ENCODE results near the gene PITRM1. TPM values are rescaled to one million over a fixed set of nuclear protein-coding genes. Genes with fewer than 3 reads are reported as not detected.
"Not testable (repeated sequence)": the region's sequence is repeated elsewhere in the genome, so short reads cannot be mapped to it uniquely, and the experiment has no call there.

Gene PITRM1
- total RNA-seq, 1 donor from 2014 or later, result 94.5 TPM

- ATAC-seq (no peak), DNase-seq (no peak)
- intact Hi-C loops (cut with micrococcal nuclease), result no loop called here
Observed at GRCh38 chr10:3203016-3203811, 30.6 kb upstream of the PITRM1 start.

- intact Hi-C loops (cut with micrococcal nuclease), result no loop called here
- DNase-seq (no peak), ATAC-seq (no peak)
Observed at GRCh38 chr10:3201796-3202195, 29.2 kb upstream of the PITRM1 start.

- ATAC-seq (no peak), DNase-seq (no peak)
- intact Hi-C loops (cut with micrococcal nuclease), result loop anchor here (2.0 kb wide), 1 partner anchor 1569 kb away; no protein-coding TSS in a partner anchor
Observed at GRCh38 chr10:3199488-3199887, 26.9 kb upstream of the PITRM1 start.

- intact Hi-C loops (cut with micrococcal nuclease), result loop anchor here (2.0 kb wide), 1 partner anchor 1570 kb away; no protein-coding TSS in a partner anchor
- ATAC-seq, result no peak
- DNase-seq, result no peak
Observed at GRCh38 chr10:3198900-3199299, 26.3 kb upstream of the PITRM1 start.

- intact Hi-C loops (cut with micrococcal nuclease), result loop anchor here (2.0 kb wide), 1 partner anchor 1571 kb away; no protein-coding TSS in a partner anchor
- peak; percentile 89 for DNase-seq
- ATAC-seq, result peak; percentile 96
Observed at GRCh38 chr10:3197348-3198003, 24.9 kb upstream of the PITRM1 start.

- DNase-seq (no peak), ATAC-seq (peak; percentile 31)
- intact Hi-C loops (cut with micrococcal nuclease), result no loop called here
Observed at GRCh38 chr10:3196958-3197347, 24.4 kb upstream of the PITRM1 start.

GRCh38 chr10:3196482-3196881, 23.9 kb upstream of the PITRM1 start:
- intact Hi-C loops (cut with micrococcal nuclease), result no loop called here
- DNase-seq (no peak), ATAC-seq (no peak)

GRCh38 chr10:3195726-3196125, 23.1 kb upstream of the PITRM1 start:
- intact Hi-C loops (cut with micrococcal nuclease), result no loop called here
- ATAC-seq (no peak), DNase-seq (no peak)

GRCh38 chr10:3195286-3195685, 22.7 kb upstream of the PITRM1 start:
- intact Hi-C loops (cut with micrococcal nuclease), result no loop called here
- no peak for DNase-seq
- no peak for ATAC-seq

- intact Hi-C loops (cut with micrococcal nuclease), result no loop called here
- DNase-seq, result no peak
- no peak for ATAC-seq
Observed at GRCh38 chr10:3194871-3195270, 22.3 kb upstream of the PITRM1 start.

- intact Hi-C loops (cut with micrococcal nuclease), result no loop called here
- ATAC-seq (no peak), DNase-seq (no peak)
Observed at GRCh38 chr10:3193751-3194150, 21.2 kb upstream of the PITRM1 start.

- intact Hi-C loops (cut with micrococcal nuclease), result no loop called here
- no peak for DNase-seq
- ATAC-seq, result peak; percentile 19
Observed at GRCh38 chr10:3192856-3193635, 20.5 kb upstream of the PITRM1 start.

- no peak for DNase-seq
- intact Hi-C loops (cut with micrococcal nuclease), result no loop called here
- ATAC-seq, result no peak
Observed at GRCh38 chr10:3190817-3191216, 18.2 kb upstream of the PITRM1 start.

GRCh38 chr10:3187229-3187628, 14.6 kb upstream of the PITRM1 start:
- intact Hi-C loops (cut with micrococcal nuclease); DNase-seq; ATAC-seq: not testable (repeated sequence)

- DNase-seq, result no peak
- intact Hi-C loops (cut with micrococcal nuclease), result no loop called here
- no peak for ATAC-seq
Observed at GRCh38 chr10:3186368-3186767, 13.8 kb upstream of the PITRM1 start.

GRCh38 chr10:3185386-3185785, 12.8 kb upstream of the PITRM1 start:
- ATAC-seq (no peak), DNase-seq (no peak)
- intact Hi-C loops (cut with micrococcal nuclease), result no loop called here

GRCh38 chr10:3180355-3181025, 7.9 kb upstream of the PITRM1 start:
- ATAC-seq, result no peak
- DNase-seq, result no peak
- intact Hi-C loops (cut with micrococcal nuclease), result no loop called here

- DNase-seq (no peak), ATAC-seq (no peak)
- intact Hi-C loops (cut with micrococcal nuclease), result no loop called here
Observed at GRCh38 chr10:3179174-3179573, 6.6 kb upstream of the PITRM1 start.

- intact Hi-C loops (cut with micrococcal nuclease), result no loop called here
- ATAC-seq, result no peak
- DNase-seq, result no peak
Observed at GRCh38 chr10:3178042-3178441, 5.5 kb upstream of the PITRM1 start.
